IMR-90 (cell line): ENCODE measurements around the gene PCMTD2. TPM values are rescaled to one million over a fixed set of nuclear protein-coding genes. Genes with fewer than 3 reads are reported as not detected.

Source experiments
- ATAC-seq: fragments of 200-7000 bp; cut with Tn5 transposase; 2 replicates; pipeline ENCODE4 v1.9.1; 2020; ENCODE audit warnings: low read depth, mild to moderate bottlenecking, moderate library complexity
- BruUV-seq: library from RNA; stranded (reverse); fragments of 400-500 nt; replicated peaks from 2 replicates; lab custom pipeline; 2021; lab: Mats Ljungman, UMichigan
- CTCF ChIA-PET: fragments of 300-600 bp; formaldehyde crosslinking; extraction: SDS; loops from one replicate; lab custom pipeline; 2021; ENCODE audit warnings: antibody characterized with exemption; lab: Yijun Ruan, JAX
- POLR2A ChIA-PET: fragments of 300-600 bp; sonication (Branson Sonifier 250); formaldehyde crosslinking; loops from one replicate; lab custom pipeline; 2022; ENCODE audit warnings: antibody characterized with exemption; ENCODE audit not compliant: unreplicated experiment; lab: Charles Lee
- DNase-seq: peaks from one replicate; pipeline ENCODE4 v3.0.0; 2013
- H2AFZ ChIP-seq: replicated peaks from 2 replicates; pipeline ENCODE3; 2013; ENCODE audit warnings: low read length, mild to moderate bottlenecking; ENCODE audit not compliant: poor library complexity
- H2AK5ac ChIP-seq: 2 replicates; pipeline ENCODE4 v1.6.1; 2013; ENCODE audit warnings: low read depth, low read length, inconsistent platforms
- H2AK9ac ChIP-seq: replicated peaks from 2 replicates; pipeline ENCODE3; 2013; ENCODE audit warnings: mild to moderate bottlenecking, low read depth, low read length, moderate library complexity; ENCODE audit not compliant: poor library complexity
- H2BK120ac ChIP-seq: 2 replicates; pipeline ENCODE4 v1.6.1; 2013; ENCODE audit warnings: low read depth, low read length, inconsistent platforms
- H2BK15ac ChIP-seq: 3 replicates; pipeline ENCODE4 v1.6.1; 2013; ENCODE audit warnings: low read depth, low read length, inconsistent platforms
- H2BK20ac ChIP-seq: 2 replicates; pipeline ENCODE4 v1.6.1; 2013; ENCODE audit warnings: low read depth, mild to moderate bottlenecking, inconsistent platforms, low read length, moderate library complexity
- H2BK5ac ChIP-seq: 2 replicates; pipeline ENCODE4 v1.6.1; 2013; ENCODE audit warnings: mild to moderate bottlenecking, low read depth, low read length, inconsistent platforms; ENCODE audit not compliant: poor library complexity, severe bottlenecking
- H3K14ac ChIP-seq: replicated peaks from 2 replicates; pipeline ENCODE4 v1.6.1; 2013; ENCODE audit warnings: low read depth, low read length, inconsistent platforms
- H3K18ac ChIP-seq: 2 replicates; pipeline ENCODE4 v1.6.1; 2013; ENCODE audit warnings: low read depth, low read length, control low read depth
- H3K23ac ChIP-seq: 2 replicates; pipeline ENCODE4 v1.6.1; 2013; ENCODE audit warnings: low read depth, low read length, inconsistent platforms
- H3K27ac ChIP-seq: 2 replicates; pipeline ENCODE4 v1.5.1; 2013; ENCODE audit warnings: mild to moderate bottlenecking, control low read depth, low read length; ENCODE audit not compliant: insufficient read depth
- H3K27me3 ChIP-seq: 2 replicates; pipeline ENCODE4 v1.6.1; 2013; ENCODE audit warnings: low read length; ENCODE audit not compliant: control insufficient read depth, insufficient read depth
- H3K36me3 ChIP-seq: 2 replicates; pipeline ENCODE4 v1.6.1; 2013; ENCODE audit warnings: low read length, mixed read lengths; ENCODE audit not compliant: control insufficient read depth, insufficient read depth
- H3K4ac ChIP-seq: 2 replicates; pipeline ENCODE4 v1.6.1; 2013; ENCODE audit warnings: low read depth, low read length, inconsistent platforms
- H3K4me1 ChIP-seq: 2 replicates; pipeline ENCODE4 v1.6.1; 2013; ENCODE audit warnings: low read length, mixed read lengths; ENCODE audit not compliant: control insufficient read depth, insufficient read depth
- H3K4me2 ChIP-seq: 2 replicates; pipeline ENCODE4 v1.6.1; 2013; ENCODE audit warnings: low read depth, mild to moderate bottlenecking, control low read depth, low read length, moderate library complexity
- H3K4me3 ChIP-seq: 2 replicates; pipeline ENCODE4 v1.5.1; 2013; ENCODE audit warnings: low read depth, mild to moderate bottlenecking, control low read depth, low read length, moderate library complexity; ENCODE audit not compliant: insufficient read depth
- H3K56ac ChIP-seq: 2 replicates; pipeline ENCODE4 v1.6.1; 2013; ENCODE audit warnings: low read length, inconsistent platforms; ENCODE audit not compliant: insufficient read depth; ENCODE audit errors: extremely low read depth
- H3K79me1 ChIP-seq, 2 experiments: 2 replicates each; pipeline ENCODE4 v1.6.1; 2013; ENCODE audit warnings: low read length in 2 of 2, inconsistent platforms in 1 of 2, low read depth in 1 of 2
- H3K9ac ChIP-seq: 2 replicates; pipeline ENCODE4 v1.6.1; 2013; ENCODE audit warnings: low read depth, low read length, control low read depth
- H3K9me1 ChIP-seq: 2 replicates; pipeline ENCODE4 v1.6.1; 2013; ENCODE audit warnings: low read length, inconsistent platforms; ENCODE audit not compliant: insufficient read depth
- H3K9me3 ChIP-seq: 2 replicates; pipeline ENCODE4 v1.6.1; 2013; ENCODE audit warnings: low read length; ENCODE audit not compliant: control insufficient read depth, insufficient read depth
- H4K20me1 ChIP-seq: 2 replicates; pipeline ENCODE4 v1.6.1; 2013; ENCODE audit warnings: low read length, inconsistent platforms; ENCODE audit not compliant: insufficient read depth
- H4K5ac ChIP-seq: 2 replicates; pipeline ENCODE4 v1.6.1; 2013; ENCODE audit warnings: mild to moderate bottlenecking, low read depth, low read length, control low read depth
- H4K8ac ChIP-seq, 2 experiments: 2 replicates each; pipeline ENCODE4 v1.6.1; 2013; ENCODE audit warnings: low read depth in 2 of 2, low read length in 2 of 2, control low read depth in 1 of 2, inconsistent platforms in 1 of 2
- H4K91ac ChIP-seq: 2 replicates; pipeline ENCODE4 v1.6.1; 2013; ENCODE audit warnings: low read depth, low read length, inconsistent platforms; ENCODE audit not compliant: insufficient read depth
- BHLHE40 ChIP-seq: fragments of 150-350 bp; IDR thresholded peaks from 2 replicates; pipeline ENCODE4 v1.6.1; 2016; ENCODE audit warnings: mild to moderate bottlenecking, low read depth, low read length
- CEBPB ChIP-seq: IDR thresholded peaks from 2 replicates; pipeline ENCODE4 v1.6.1; 2012; ENCODE audit warnings: low read depth, low read length, improper control_type of control experiment
- CHD1 ChIP-seq: IDR thresholded peaks from 2 replicates; pipeline ENCODE4 v1.6.1; 2012; ENCODE audit warnings: low read depth, low read length, improper control_type of control experiment
- FOS ChIP-seq: fragments of 150-350 bp; IDR thresholded peaks from 2 replicates; pipeline ENCODE4 v1.6.1; 2016; ENCODE audit warnings: low read depth, low read length
- MAFK ChIP-seq: IDR thresholded peaks from 2 replicates; pipeline ENCODE4 v1.6.1; 2012; ENCODE audit warnings: low read depth, low read length, improper control_type of control experiment
- MAZ ChIP-seq: IDR thresholded peaks from 2 replicates; pipeline ENCODE4 v1.6.1; 2012; ENCODE audit warnings: low read depth, mild to moderate bottlenecking, low read length, improper control_type of control experiment, moderate library complexity, borderline replicate concordance
- POLR2A ChIP-seq: IDR thresholded peaks from 2 replicates; pipeline ENCODE4 v1.6.1; 2012; ENCODE audit warnings: mild to moderate bottlenecking, low read depth, low read length
- RAD21 ChIP-seq: IDR thresholded peaks from 2 replicates; pipeline ENCODE4 v1.6.1; 2012; ENCODE audit warnings: low read length, improper control_type of control experiment
- RCOR1 ChIP-seq: IDR thresholded peaks from 2 replicates; pipeline ENCODE4 v1.6.1; 2012; ENCODE audit warnings: mild to moderate bottlenecking, low read length, improper control_type of control experiment; ENCODE audit not compliant: insufficient replicate concordance
- RFX5 ChIP-seq: IDR thresholded peaks from 2 replicates; pipeline ENCODE4 v1.8.0; 2012; ENCODE audit warnings: low read depth, mild to moderate bottlenecking, low read length, moderate library complexity
- SMC3 ChIP-seq: fragments of 150-350 bp; IDR thresholded peaks from 2 replicates; pipeline ENCODE4 v1.6.1; 2016; ENCODE audit warnings: low read depth, mild to moderate bottlenecking, antibody characterized with exemption, low read length, moderate library complexity
- WGBS, 2 experiments: methylation state at CpG; one replicate each; pipeline versions ENCODE4 v1.1.5 to v1.1.7; 2013; ENCODE audit warnings: missing lambda C conversion rate in 2 of 2; ENCODE audit not compliant: insufficient read length in 1 of 2; ENCODE audit errors: extremely low coverage in 2 of 2; 5-methylcytosine and 5-hydroxymethylcytosine counted together
- dilution Hi-C: fragments of 300-500 bp; cut with HindIII; formaldehyde crosslinking; loops from one replicate; pipeline ENCODE4 v1.14.3; 2018; ENCODE audit warnings: low sequenced_read_pairs; ENCODE audit not compliant: unreplicated experiment
- in situ Hi-C: fragments of 300-500 bp; cut with MboI; formaldehyde crosslinking; loops from 3 replicates; pipeline ENCODE4 v1.14.3; 2019; ENCODE audit warnings: low sequenced_read_pairs, inconsistent platforms, mixed read lengths
- intact Hi-C: fragments of 100-400 bp; cut with micrococcal nuclease; formaldehyde crosslinking; loops from 2 replicates; pipeline ENCODE4 v1.10.0; 2022
- polyA plus RNA-seq, 3 experiments: library from polyadenylated mRNA; depleted of rRNA; stranded (reverse); fragments of >200 nt; gene quantifications; 2 replicates each; pipeline ENCODE4 v1.2.3, GENCODE V29; 2012; ENCODE audit warnings: low replicate concordance in 1 of 3
- total RNA-seq: library from RNA; depleted of rRNA; stranded (reverse); fragments of >200 nt; gene quantifications from 2 replicates; pipeline ENCODE4 v1.2.3, GENCODE V29; 2012
- TF ChIP-seq, protein P1 (sequence below): fragments of 150-350 bp; IDR thresholded peaks from 2 replicates; pipeline ENCODE4 v1.6.1; 2016; ENCODE audit warnings: low read depth, mild to moderate bottlenecking, low read length, moderate library complexity, borderline replicate concordance
- TF ChIP-seq, protein P2 (sequence below): fragments of 150-350 bp; IDR thresholded peaks from 2 replicates; pipeline ENCODE4 v1.6.1; 2017; ENCODE audit warnings: mild to moderate bottlenecking, antibody characterized with exemption, low read length, low read depth

The PCMTD2 gene
- total and polyA plus RNA-seq, 2 of the 4 experiments (the other 2 are of a cell fraction): 23.6 to 28.3 TPM

DNA sequence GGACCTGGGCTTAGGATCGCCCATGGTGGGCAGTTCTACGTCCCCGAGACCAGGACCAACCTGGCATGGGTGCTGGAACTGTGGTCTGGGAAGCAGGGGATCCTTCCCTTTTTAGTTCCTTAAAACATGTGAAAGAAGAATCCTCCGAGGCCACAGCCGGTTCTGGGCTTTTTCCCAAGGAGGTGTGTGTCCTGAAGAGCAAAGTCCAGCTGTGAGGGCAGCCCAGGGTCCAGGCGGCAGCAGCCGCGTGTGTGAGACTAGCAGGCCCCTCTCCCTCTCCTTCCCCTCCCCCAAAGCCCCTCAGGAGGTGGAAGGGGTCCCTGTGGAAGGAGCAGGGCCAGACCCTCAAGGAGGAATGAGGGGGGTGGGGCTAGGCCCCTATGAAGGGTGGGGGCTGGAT is 35.1 kb upstream of the PCMTD2 start:
- no TSS peak for BruUV-seq
- in situ Hi-C loops: no loop called here
- H3K9me1 ChIP-seq: peaks cover 16% of the 10 kb centered on the region
- TF ChIP-seq SMC3 (no peak), CEBPB (no peak), MAFK (no peak), CHD1 (no peak), MAZ (no peak), RCOR1 (no peak), RAD21 (no peak), RFX5 (no peak), FOS (no peak), BHLHE40 (no peak), POLR2A (no peak)
- TF ChIP-seq, protein P1, sequence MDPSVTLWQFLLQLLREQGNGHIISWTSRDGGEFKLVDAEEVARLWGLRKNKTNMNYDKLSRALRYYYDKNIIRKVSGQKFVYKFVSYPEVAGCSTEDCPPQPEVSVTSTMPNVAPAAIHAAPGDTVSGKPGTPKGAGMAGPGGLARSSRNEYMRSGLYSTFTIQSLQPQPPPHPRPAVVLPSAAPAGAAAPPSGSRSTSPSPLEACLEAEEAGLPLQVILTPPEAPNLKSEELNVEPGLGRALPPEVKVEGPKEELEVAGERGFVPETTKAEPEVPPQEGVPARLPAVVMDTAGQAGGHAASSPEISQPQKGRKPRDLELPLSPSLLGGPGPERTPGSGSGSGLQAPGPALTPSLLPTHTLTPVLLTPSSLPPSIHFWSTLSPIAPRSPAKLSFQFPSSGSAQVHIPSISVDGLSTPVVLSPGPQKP: no peak
- TF ChIP-seq, protein P2, sequence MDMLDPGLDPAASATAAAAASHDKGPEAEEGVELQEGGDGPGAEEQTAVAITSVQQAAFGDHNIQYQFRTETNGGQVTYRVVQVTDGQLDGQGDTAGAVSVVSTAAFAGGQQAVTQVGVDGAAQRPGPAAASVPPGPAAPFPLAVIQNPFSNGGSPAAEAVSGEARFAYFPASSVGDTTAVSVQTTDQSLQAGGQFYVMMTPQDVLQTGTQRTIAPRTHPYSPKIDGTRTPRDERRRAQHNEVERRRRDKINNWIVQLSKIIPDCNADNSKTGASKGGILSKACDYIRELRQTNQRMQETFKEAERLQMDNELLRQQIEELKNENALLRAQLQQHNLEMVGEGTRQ: no peak
- CTCF ChIA-PET: no interaction called here
- H2BK5ac ChIP-seq: no peak overlapping the region
- H3K9me3 ChIP-seq: no peaks in the 10 kb centered on the region
- no peak overlapping the region for H2AK9ac ChIP-seq
- H3K79me1 ChIP-seq: no peaks in the 10 kb centered on the region; a peak in 1 of 4 replicates
- peaks cover 27% of the 10 kb centered on the region for H3K4me1 ChIP-seq
- H3K9ac ChIP-seq: no peak overlapping the region
- H3K14ac ChIP-seq: no peak overlapping the region
- DNase-seq (no peak), ATAC-seq (no peak)
- dilution Hi-C loops: no loop called here
- no peak overlapping the region for H4K91ac ChIP-seq
- H2BK15ac ChIP-seq: no peak overlapping the region
- no peak overlapping the region for H2AFZ ChIP-seq
- no peak overlapping the region for H3K27ac ChIP-seq
- peaks cover 37% of the 10 kb centered on the region for H3K27me3 ChIP-seq
- POLR2A ChIA-PET: no interaction called here
- no peak overlapping the region for H3K4ac ChIP-seq
- H2AK5ac ChIP-seq: no peak overlapping the region
- H2BK120ac ChIP-seq: no peak overlapping the region
- no peak overlapping the region for H4K5ac ChIP-seq
- no peak overlapping the region for H2BK20ac ChIP-seq
- no peak overlapping the region for H3K4me2 ChIP-seq
- no peak overlapping the region for H4K8ac ChIP-seq
- H3K4me3 ChIP-seq: no peak overlapping the region
- no peak overlapping the region for H3K18ac ChIP-seq
- no peaks in the 10 kb centered on the region for H4K20me1 ChIP-seq
- intact Hi-C loops: no loop called here
- no peak overlapping the region for H3K56ac ChIP-seq
- no peaks in the 10 kb centered on the region for H3K36me3 ChIP-seq
- whole genome bisulfite sequencing, 2 experiments: no CpG with 5 or more reads among the region's 8 CpGs
- H3K23ac ChIP-seq: no peak overlapping the region
